NCI-H2196 treated with DMSO at 0.1 percent for 48 hours (cell line): ENCODE results near the gene ARHGAP22.
A peak's percentile ranks its signal among the peaks of the same experiment; 100 is the strongest.

ENCODE experiments used
- DNase-seq: peaks from one replicate; lab custom pipeline; 2025; ENCODE audit not compliant: unreplicated experiment; lab: John Stamatoyannopoulos, UW

The ARHGAP22 gene

GRCh38 chr10:48555310-48556042 is 49.4 kb downstream of the ARHGAP22 start:
- DNase-seq: no peak

GRCh38 chr10:48554656-48555055 is 50.2 kb downstream of the ARHGAP22 start:
- no peak for DNase-seq

- DNase-seq: no peak
Observed at GRCh38 chr10:48554246-48554645, 50.6 kb downstream of the ARHGAP22 start.

GRCh38 chr10:48552946-48553564 is 51.8 kb downstream of the ARHGAP22 start:
- no peak for DNase-seq

- peak; percentile 1 for DNase-seq
Observed at GRCh38 chr10:48551861-48552591, 52.8 kb downstream of the ARHGAP22 start.

GRCh38 chr10:48550977-48551376 is 53.9 kb downstream of the ARHGAP22 start:
- DNase-seq: no peak

- no peak for DNase-seq
Observed at GRCh38 chr10:48550071-48550691, 54.7 kb downstream of the ARHGAP22 start.

GRCh38 chr10:48549236-48549635 is 55.6 kb downstream of the ARHGAP22 start:
- DNase-seq: no peak

- no peak for DNase-seq
Observed at GRCh38 chr10:48548531-48549135, 56.2 kb downstream of the ARHGAP22 start.

GRCh38 chr10:48547981-48548380 is 56.9 kb downstream of the ARHGAP22 start:
- DNase-seq: no peak

- no peak for DNase-seq
Observed at GRCh38 chr10:48547061-48547895, 57.6 kb downstream of the ARHGAP22 start.

- no peak for DNase-seq
Observed at GRCh38 chr10:48545462-48546145, 59.3 kb downstream of the ARHGAP22 start.

GRCh38 chr10:48543182-48543844 is 61.6 kb downstream of the ARHGAP22 start:
- no peak for DNase-seq

GRCh38 chr10:48542471-48543181 is 62.2 kb downstream of the ARHGAP22 start:
- DNase-seq: no peak

GRCh38 chr10:48541144-48541795 is 63.6 kb downstream of the ARHGAP22 start:
- no peak for DNase-seq

GRCh38 chr10:48538611-48539010 is 66.3 kb downstream of the ARHGAP22 start:
- no peak for DNase-seq

- DNase-seq: no peak
Observed at GRCh38 chr10:48536916-48537890, 67.7 kb downstream of the ARHGAP22 start.
